GM12864 (cell line): Measurements from ENCODE around the gene CEP72.

ENCODE experiments used
- DNase-seq: peaks from one replicate; pipeline ENCODE4 v3.0.0-alpha.2; 2011; ENCODE audit warnings: low read depth
- H3K4me3 ChIP-seq: 2 replicates; pipeline ENCODE4 v1.5.1; 2011; ENCODE audit warnings: mild to moderate bottlenecking, low read depth, low read length, control low read depth
- CTCF ChIP-seq: IDR thresholded peaks from 2 replicates; pipeline ENCODE4 v1.5.1; 2011; ENCODE audit warnings: low read depth, mild to moderate bottlenecking, moderate library complexity, low read length, control low read depth, inconsistent platforms; ENCODE audit errors: missing control alignments

The CEP72 gene

GRCh38 chr5:584846-585245 is 27.3 kb upstream of the CEP72 start:
- DNase-seq, result no peak
- TF ChIP-seq CTCF, result no peak

GRCh38 chr5:585556-585955 is 26.6 kb upstream of the CEP72 start:
- TF ChIP-seq CTCF, result no peak
- no peak overlapping the region for H3K4me3 ChIP-seq
- DNase-seq, result no peak

More at GRCh38 chr5:584846-585245, 27.3 kb upstream of the CEP72 start:
- no peak overlapping the region for H3K4me3 ChIP-seq

- H3K4me3 ChIP-seq, result no peak overlapping the region
- no peak for TF ChIP-seq CTCF
- no peak for DNase-seq
These were observed 26.0 kb upstream of the CEP72 start for GRCh38 chr5:585962-586628.

- DNase-seq, result no peak
- TF ChIP-seq CTCF, result no peak
- H3K4me3 ChIP-seq, result no peak overlapping the region
These were observed 25.3 kb upstream of the CEP72 start for GRCh38 chr5:586751-587285.

- TF ChIP-seq CTCF, result no peak
- H3K4me3 ChIP-seq, result no peak overlapping the region
- no peak for DNase-seq
These were observed 24.7 kb upstream of the CEP72 start for GRCh38 chr5:587403-587802.

GRCh38 chr5:588406-588995 is 23.6 kb upstream of the CEP72 start:
- H3K4me3 ChIP-seq, result no peak overlapping the region
- DNase-seq, result no peak
- TF ChIP-seq CTCF, result no peak
